ENCODE data around the gene IL11RA. TPM values are rescaled to one million over a fixed set of nuclear protein-coding genes. Genes with fewer than 3 reads are reported as not detected.

Gene IL11RA
- total RNA-seq, 4 donors from 2014 or later: 43.8 to 89.9 (median 56.5) TPM

- 95% methylated on average over 7 to 8 of the region's 8 CpGs for WGBS, 2 donors
- H3K36me3 ChIP-seq: peaks cover 7 to 14% of the 10 kb centered on the region in 2 donors
- no peaks in the 10 kb centered on the region for H3K27me3 ChIP-seq
- intact Hi-C loops (cut with DNase I): no loop called here
- H3K4me3 ChIP-seq (replicated peaks in 1 of 3): no peak overlapping the region
- no peak for TF ChIP-seq CTCF (IDR thresholded peaks at IDR 0.05)
- no peak for TF ChIP-seq POLR2A (IDR thresholded peaks at IDR 0.05)
- DNase-seq: no peak
- no peak overlapping the region for H3K27ac ChIP-seq
- peaks cover 43 to 51% of the 10 kb centered on the region in 2 donors for H3K4me1 ChIP-seq
- no peaks in the 10 kb centered on the region for H3K9me3 ChIP-seq
These were observed 3.3 kb upstream of the IL11RA start for GRCh38 chr9:34648673-34649072.

GRCh38 chr9:34650816-34651215 lies 1.2 kb upstream of the IL11RA start:
- intact Hi-C loops (cut with DNase I): no loop called here
- Histone ChIP-seq H3K27me3 (no peaks in the 10 kb centered on the region), H3K4me1 (peaks cover 61 to 66% of the 10 kb centered on the region in 2 donors), H3K4me3 (replicated peaks in 1 of 3) (no peak overlapping the region), H3K36me3 (peaks cover 7 to 14% of the 10 kb centered on the region in 2 donors), H3K9me3 (no peaks in the 10 kb centered on the region), H3K27ac (peak overlapping the region in 2 of 3 donors; percentile 84 to 88)
- DNase-seq: peak; percentile 48 to 52
- TF ChIP-seq CTCF (IDR thresholded peaks at IDR 0.05): no peak
- no peak for TF ChIP-seq POLR2A (IDR thresholded peaks at IDR 0.05)
- 40 to 47% methylated on average over 5 of the region's 5 CpGs for WGBS, 2 donors

GRCh38 chr9:34651321-34651720 lies 664 bp upstream of the IL11RA start:
- Histone ChIP-seq H3K36me3 (peaks cover 7 to 14% of the 10 kb centered on the region in 2 donors), H3K9me3 (no peaks in the 10 kb centered on the region), H3K27ac (peak overlapping the region; percentile 84 to 88 (median 84)), H3K4me1 (peaks cover 57 to 63% of the 10 kb centered on the region in 2 donors), H3K4me3 (replicated peaks in 1 of 3) (peak overlapping the region in 1 of 3 donors; percentile 29), H3K27me3 (no peaks in the 10 kb centered on the region)
- 41 to 47% methylated on average over 4 of the region's 4 CpGs for WGBS, 2 donors
- DNase-seq: peak; percentile 58 to 63
- TF ChIP-seq POLR2A (IDR thresholded peaks at IDR 0.05) (no peak), CTCF (IDR thresholded peaks at IDR 0.05) (no peak)
- intact Hi-C loops (cut with DNase I): no loop called here

DNA sequence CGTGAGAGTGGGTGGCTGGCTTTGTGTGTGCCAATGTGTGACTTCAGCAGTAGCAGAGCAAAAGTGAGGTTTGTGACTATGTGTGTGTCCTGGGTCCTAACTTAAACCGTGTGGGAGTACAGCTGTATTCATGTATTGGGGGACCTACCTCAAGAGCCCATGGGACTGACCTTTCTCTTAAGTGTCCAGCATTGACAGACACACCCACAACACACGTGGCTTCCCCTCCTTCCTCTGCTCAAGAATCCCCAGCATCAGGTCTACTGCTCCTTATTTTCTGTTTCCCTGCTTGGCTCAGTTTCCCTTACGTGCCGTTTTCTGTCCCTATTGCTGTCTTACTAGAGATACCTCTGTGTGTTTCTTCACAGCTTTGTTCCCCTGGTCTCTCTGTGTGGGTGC lies 616 bp downstream of the IL11RA start:
- Histone ChIP-seq H3K27me3 (no peaks in the 10 kb centered on the region), H3K4me1 (peaks cover 51 to 57% of the 10 kb centered on the region in 2 donors), H3K36me3 (peaks cover 7 to 14% of the 10 kb centered on the region in 2 donors), H3K27ac (peak overlapping the region; percentile 26 to 88 (median 84)), H3K4me3 (replicated peaks in 1 of 3) (no peak overlapping the region), H3K9me3 (no peaks in the 10 kb centered on the region)
- DNase-seq: no peak
- WGBS, 2 donors: 26 to 29% methylated on average over 5 of the region's 5 CpGs
- intact Hi-C loops (cut with DNase I): no loop called here
- no peak for TF ChIP-seq POLR2A (IDR thresholded peaks at IDR 0.05)
- TF ChIP-seq CTCF (IDR thresholded peaks at IDR 0.05): no peak

GRCh38 chr9:34653151-34654072 lies 1.4 kb downstream of the IL11RA start:
- Histone ChIP-seq H3K27ac (peak overlapping the region; percentile 26 to 88 (median 84)), H3K36me3 (peaks cover 7 to 12% of the 10 kb centered on the region in 2 donors), H3K4me1 (peaks cover 44 to 50% of the 10 kb centered on the region in 2 donors), H3K27me3 (no peaks in the 10 kb centered on the region), H3K4me3 (replicated peaks in 1 of 3) (no peak overlapping the region), H3K9me3 (no peaks in the 10 kb centered on the region)
- DNase-seq: no peak
- intact Hi-C loops (cut with DNase I): no loop called here
- 46 to 47% methylated on average over 11 of the region's 11 CpGs for WGBS, 2 donors
- no peak for TF ChIP-seq CTCF (IDR thresholded peaks at IDR 0.05)
- no peak for TF ChIP-seq POLR2A (IDR thresholded peaks at IDR 0.05)
